Activated naive CD4-positive, alpha-beta T cell (primary cell): Measurements from ENCODE around the gene DNPEP.
"Not testable (repeated sequence)": the region's sequence is repeated elsewhere in the genome, so short reads cannot be mapped to it uniquely, and the experiment has no call there.

ENCODE experiments used
- DNase-seq, 4 experiments: peaks; one replicate each; lab custom pipeline; 2025; lab: John Stamatoyannopoulos, UW

The DNPEP gene

DNA sequence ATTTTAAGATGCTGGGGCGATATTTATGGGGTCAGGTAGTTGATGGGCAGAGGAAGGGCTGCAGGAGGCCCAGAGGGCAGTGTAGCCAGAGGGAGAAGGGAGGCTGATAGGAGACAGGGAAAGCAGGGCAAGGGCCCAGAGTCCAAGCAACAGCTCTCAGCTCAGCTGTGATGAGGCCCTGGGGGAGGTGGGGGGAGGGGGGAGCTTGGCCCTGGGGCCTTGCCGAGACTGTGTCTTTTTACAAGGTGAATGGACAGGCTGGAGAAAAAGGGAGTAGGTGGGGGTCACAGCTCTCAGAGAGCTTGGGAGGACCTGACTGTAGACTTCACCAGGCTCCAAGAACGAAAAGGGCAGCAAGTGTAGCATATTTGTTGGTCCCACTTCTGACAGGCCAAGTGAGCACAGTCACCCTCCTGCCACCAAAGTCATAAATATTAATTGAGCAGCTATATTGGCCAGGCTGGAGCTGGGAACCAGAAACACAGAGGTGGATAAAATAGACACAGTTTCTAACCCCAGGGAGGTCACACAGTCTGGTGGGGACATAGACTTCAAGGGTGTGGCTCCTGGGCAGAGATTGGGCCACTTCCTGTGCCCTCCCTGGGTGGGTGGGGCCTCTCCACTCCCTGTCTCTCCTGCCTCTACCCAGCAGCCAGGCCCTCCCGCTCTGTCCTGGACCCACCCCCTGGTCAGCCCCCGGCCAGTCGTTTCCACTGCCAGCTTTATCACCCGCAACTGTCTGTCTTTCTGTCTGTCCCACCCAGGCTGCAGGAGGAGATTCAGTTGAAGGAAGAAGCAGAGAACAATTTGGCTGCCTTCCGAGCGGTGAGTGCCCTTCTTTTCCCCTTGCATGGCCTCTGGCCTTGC, 31.9 kb upstream of the DNPEP start:
- DNase-seq: no peak

DNA sequence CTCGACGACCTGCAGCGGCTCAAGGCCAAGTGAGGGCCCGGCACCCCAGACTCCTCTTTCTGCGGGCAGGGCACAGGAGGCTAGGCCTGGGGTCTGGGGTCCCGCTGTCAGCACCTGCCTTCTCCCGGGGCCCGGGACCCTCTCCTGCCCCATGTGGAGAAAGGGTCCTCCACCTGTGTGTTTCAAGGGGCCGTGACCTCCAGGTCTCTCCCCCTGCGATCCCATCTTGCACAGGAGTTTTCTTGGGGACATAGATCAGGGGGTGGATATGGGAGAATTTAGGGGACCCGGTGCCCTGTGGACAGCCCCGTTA, 31.3 kb upstream of the DNPEP start:
- DNase-seq: no peak

DNA sequence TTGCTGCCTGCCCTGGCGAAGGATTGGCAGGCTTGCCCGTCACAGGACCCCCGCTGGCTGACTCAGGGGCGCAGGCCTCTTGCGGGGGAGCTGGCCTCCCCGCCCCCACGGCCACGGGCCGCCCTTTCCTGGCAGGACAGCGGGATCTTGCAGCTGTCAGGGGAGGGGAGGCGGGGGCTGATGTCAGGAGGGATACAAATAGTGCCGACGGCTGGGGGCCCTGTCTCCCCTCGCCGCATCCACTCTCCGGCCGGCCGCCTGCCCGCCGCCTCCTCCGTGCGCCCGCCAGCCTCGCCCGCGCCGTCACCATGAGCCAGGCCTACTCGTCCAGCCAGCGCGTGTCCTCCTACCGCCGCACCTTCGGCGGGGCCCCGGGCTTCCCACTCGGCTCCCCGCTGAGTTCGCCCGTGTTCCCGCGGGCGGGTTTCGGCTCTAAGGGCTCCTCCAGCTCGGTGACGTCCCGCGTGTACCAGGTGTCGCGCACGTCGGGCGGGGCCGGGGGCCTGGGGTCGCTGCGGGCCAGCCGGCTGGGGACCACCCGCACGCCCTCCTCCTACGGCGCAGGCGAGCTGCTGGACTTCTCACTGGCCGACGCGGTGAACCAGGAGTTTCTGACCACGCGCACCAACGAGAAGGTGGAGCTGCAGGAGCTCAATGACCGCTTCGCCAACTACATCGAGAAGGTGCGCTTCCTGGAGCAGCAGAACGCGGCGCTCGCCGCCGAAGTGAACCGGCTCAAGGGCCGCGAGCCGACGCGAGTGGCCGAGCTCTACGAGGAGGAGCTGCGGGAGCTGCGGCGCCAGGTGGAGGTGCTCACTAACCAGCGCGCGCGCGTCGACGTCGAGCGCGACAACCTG, 30.7 kb upstream of the DNPEP start, which contains the start of gene DES:
TSS of gene DES (plus strand) at position 223 of the 857 bp plus-strand sequence. CDS start at position 309, 86 bp downstream.
- no peak for DNase-seq

DNA sequence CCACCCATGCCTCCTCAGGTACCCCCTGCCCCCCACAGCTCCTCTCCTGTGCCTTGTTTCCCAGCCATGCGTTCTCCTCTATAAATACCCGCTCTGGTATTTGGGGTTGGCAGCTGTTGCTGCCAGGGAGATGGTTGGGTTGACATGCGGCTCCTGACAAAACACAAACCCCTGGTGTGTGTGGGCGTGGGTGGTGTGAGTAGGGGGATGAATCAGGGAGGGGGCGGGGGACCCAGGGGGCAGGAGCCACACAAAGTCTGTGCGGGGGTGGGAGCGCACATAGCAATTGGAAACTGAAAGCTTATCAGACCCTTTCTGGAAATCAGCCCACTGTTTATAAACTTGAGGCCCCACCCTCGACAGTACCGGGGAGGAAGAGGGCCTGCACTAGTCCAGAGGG, 29.7 kb upstream of the DNPEP start:
- no peak for DNase-seq

DNA sequence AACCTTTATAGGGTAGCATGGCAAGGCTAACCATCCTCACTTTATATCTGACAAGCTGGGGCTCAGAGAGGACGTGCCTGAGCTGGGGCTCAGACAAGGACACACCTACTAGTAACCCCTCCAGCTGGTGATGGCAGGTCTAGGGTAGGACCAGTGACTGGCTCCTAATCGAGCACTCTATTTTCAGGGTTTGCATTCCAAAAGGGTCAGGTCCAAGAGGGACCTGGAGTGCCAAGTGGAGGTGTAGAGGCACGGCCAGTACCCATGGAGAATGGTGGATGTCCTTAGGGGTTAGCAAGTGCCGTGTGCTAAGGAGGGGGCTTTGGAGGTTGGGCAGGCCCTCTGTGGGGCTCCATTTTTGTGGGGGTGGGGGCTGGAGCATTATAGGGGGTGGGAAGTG, 29.2 kb upstream of the DNPEP start:
- DNase-seq: no peak

DNA sequence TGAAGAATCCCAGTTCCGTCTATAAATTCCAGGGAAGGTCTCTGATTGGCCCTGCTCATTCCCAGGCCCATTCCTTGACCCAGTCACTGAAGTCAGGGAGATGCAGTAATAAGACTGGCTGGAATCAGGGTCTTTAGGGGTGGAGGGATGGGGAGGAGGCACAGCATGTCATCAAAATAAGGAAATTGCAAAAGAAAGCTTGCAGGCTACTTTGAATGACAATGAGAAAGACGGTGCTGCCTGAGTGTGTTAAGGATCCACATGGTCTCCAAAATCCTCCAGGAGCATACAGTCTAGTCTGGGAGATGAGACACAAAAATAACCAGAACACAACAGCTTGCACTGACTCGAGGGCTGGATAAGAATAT, 28.5 kb upstream of the DNPEP start:
- no peak for DNase-seq

DNA sequence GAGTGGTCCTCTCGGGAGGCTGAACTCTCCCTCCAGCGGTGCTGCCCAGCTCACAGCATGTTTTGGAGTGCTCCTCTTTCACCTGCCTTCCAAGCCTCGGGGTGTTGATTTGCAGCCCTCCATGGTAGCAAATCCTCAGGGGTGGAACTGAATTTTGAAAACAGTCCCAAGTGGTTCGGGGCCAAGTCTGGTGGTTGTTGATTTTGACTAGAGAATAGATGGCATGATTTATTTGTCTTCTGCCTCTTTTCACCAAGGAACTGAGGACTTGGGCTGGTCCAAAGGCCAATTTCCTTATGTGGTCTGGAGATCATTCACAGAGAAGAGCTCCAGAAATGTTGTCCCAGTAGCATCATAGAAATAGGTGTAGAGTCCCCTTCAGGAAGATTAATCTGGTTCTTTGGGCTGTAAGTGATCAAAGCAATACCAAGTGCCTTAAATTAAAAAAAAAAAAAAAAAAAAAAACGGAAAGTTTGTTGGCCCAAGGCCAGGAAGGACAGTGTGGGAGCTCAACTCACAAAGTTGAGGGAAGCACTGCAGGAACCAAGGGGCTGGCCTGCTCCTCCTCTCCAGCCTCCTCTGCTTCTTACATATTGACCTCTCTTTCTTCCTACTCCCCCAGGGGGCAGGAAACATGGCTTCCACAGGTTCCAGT, 28.0 kb upstream of the DNPEP start:
- DNase-seq: no peak

DNA sequence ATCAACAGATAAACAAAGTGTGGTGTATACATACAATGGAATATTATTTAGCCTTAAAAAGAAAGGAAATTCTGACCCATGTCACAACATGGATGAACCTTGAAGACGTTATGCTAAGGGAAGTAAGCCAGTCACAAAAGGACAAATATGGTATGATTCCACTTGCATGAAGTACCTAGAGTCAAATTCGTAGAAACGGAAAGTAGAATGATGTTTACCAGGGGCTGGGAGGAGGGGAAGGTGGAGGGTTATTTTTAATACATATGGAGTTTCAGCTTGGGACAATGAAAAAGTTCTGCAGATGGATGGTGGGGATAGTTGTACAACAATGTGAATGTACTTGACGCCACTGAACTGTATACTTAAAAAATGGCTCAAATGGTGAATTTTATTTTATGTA, 27.1 kb upstream of the DNPEP start:
- DNase-seq: no peak

DNA sequence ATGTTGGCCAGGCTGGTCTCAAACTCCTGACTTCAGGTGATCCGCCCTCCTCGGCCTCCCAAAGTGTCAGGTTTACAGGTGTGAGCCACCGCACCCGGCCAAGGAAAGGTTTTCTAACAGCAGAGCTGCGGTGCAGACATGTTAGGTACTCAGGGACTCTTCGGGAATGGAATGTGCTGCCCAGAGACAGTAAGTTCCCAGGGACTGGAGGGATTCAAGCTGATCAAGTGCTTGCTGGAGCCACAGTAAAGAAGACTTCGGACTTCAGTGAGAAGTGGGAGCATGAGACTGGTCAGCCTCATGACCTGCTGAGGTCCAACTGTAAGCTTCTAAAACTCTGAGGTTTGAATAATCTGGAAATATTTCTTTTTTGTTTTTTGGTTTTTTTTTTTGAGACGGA, 22.7 kb upstream of the DNPEP start:
- DNase-seq: no peak

DNA sequence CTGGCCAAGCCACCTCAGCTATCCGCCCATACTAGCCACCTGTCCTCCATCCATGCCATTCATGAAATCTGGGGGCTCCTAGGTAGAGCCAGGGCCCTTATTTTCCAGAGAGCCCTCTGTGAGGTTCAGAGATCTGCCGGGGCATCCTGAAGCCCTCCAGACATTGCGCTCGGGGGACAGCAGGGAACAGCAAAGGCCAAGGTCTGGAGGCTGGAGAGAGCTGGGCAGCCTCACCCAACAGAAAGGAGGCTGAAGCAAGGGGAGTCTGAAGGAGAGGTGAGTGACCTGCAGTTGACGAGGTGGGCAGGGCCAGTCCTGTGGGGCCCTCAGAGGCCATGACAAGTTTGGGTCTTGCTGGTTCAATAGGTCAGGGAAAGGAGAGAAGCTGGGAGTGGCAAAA, 21.9 kb upstream of the DNPEP start:
- DNase-seq: no peak

DNA sequence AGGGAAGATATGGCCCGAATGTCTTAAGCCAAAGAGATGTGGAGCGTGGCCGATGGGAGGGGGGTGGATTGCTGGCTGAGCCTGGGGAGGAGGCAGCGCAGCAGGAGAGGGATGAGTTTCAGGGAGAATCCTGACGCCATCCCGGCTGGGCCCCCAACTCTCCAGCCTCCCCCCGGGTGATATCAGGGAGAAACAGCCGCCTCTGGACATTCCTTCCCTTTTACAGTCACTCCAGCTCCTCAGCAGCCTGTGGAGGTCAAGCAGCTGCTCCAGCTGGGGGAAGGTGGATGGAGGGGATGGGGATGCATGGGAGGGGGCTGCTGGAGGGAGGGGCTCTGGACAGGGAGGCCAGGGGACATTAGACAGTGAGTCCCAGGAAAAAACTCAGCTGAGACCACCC, 20.9 kb upstream of the DNPEP start:
- no peak for DNase-seq

DNA sequence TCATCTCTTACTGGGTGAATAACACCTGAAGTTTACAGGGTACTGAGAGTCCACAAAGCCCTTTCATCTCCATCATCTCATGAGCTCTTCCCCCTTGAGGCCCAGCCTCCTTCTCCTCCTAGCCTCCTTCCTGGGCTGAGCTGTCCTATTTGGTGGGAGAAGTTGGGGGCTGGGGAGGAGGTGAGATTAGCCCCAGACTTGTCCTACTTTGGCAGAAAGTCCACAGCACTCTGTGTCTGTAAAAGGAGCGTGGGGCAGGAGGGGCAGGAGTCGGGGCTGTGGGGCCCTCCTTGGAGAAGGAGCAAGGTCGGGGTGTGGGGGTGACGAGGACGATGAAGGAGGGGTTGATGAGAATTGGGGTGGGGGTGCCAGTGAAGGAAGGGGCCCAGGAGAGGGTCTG, 20.5 kb upstream of the DNPEP start:
- DNase-seq: no peak

DNA sequence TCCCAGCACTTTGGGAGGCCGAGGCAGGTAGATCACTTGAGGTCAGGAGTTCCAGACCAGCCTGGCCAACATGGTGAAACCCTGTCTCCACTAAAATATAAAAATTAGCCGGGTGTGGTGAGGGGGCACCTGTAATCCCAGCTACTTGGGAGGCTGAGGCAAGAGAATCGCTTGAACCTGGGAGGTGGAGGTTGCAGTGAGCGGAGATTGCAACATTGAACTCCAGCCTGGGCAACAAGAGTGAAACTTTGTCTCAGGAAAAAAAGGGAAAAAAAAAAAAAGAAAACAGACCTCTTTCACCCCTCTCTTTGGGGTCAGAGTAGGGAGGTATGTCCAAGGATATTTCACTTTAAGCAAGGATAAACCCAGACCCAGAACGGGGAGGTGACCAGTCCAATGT, 19.6 kb upstream of the DNPEP start:
- DNase-seq: not testable (repeated sequence)

DNA sequence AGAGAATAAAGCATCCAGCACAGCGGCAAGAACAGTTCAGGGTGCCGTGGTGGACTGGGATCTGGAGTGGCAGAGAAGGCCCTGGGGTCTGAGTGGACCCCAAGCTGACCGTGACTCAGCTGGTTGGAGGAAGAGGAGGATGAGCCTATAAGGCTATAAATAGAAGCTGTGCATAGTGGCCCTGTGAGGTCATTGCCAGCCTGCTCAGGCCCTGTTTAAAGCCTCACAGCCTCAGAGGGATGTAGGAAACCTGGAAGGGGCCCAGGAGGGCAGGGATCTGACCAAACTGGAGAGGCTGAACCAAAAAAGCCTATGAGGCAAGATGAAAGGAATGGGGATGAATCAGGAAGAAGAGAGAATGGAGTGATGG, 19.1 kb upstream of the DNPEP start:
- no peak for DNase-seq

DNA sequence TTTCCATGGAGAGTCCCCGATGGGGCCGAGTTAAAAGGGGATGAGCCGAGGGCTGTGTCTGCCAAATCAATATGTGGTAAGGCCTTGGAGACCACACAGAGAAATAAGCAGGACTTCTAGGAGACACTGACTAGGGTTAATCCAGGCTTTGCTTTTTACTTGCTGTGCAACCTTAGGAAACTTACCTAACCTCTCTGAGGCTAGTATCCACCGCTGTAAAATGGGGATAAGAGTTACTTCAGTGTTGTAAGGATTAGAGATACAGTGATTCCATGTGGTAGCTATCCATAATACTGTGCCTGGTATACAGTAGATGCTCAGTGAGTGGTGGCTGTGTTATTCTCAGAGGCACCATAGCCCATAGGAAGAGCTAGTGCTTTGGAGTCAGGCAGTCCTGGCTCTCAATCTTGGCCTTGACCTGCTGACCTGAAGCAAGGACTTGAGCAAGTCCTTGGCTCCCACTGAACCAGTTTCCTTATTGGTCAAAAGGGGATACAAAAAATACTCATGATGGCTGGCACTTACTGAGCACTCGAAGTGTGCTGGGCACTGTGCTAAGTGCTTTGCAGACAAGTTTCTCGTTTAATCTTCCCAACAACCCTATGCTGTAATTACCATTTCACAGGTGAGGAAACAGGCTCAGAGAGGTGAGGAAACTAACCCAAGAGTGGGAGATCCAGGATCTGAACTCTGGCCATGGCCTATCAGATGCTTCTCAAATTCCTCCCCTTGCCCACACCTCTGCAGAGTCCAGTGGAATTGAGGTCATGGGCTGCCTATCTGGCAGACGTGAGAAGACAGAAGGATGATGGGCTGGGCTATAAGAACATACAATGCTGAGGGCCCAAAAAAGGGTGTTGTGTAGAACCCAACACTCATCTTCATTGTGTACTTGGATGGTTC, 18.5 kb upstream of the DNPEP start:
- DNase-seq: no peak

DNA sequence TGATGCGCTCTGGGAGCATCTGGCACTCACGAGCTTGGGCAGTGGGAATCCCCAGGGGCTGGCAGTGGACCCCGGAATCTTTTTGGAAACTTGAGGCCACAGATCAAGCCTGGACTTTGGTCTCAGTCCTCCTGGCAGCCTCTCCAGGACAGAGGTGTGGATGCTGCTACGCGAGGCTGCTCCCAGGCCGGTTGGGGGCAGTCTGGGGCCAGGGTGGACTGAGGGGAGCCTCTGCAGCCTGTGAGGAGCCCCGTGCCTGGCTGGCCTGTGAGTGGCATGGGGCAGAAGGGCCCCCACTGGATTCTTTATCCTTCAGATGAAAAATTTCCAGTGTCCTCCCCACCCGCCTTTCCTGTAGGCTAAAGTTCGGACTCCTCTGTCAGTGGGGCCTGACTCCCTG, 17.7 kb upstream of the DNPEP start:
- no peak for DNase-seq

DNA sequence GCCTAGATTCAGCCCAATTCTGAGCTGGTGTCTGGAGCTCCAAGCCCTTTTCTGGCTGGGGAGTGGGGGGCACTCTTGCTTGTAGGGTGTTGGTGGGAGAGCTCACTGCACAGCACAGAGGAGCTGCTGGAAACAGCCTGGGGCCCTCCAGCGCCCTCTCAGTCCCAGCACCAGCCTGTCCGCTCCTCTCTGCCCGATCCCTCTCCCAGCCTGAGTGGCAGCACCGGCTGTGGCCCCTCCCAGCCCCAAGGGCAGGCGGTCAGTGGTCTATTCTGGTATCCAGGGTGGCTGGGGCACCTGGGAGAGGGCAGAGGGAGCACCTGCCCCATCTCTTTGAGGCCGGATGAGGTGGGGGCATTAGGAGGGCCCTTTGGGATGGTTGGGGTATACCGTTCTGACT, 17.2 kb upstream of the DNPEP start:
- no peak for DNase-seq

DNA sequence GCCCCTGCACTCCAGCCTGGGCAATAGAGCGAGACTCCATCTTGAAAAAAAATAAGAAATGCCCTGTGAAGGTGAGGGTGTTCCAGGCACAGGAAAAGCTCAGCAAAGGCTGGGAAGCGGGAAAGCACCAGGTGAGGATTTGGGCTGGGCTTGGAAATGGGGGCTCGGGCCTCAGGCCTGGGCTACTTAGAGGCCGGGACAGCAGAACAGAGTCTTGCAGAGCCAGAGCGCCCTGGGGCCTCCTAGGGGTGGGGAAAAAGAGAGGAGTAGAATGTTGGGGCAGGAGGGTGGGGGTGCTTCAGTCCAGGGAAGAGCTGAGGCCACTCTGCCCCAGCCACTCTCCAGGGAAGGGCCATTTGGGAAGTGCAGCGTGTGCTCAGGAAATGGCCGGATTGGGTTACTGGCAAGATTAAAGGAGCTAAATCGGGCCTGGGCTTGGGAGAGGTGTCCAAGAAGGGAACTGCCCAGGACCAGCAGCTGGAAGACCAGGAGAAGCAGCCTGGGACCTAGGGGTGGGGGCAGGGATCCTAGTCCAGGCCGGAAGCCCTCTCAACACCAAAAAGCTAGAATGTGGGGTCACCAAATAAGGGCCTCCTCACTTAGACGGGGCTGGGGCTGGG, 16.7 kb upstream of the DNPEP start:
- no peak for DNase-seq

DNA sequence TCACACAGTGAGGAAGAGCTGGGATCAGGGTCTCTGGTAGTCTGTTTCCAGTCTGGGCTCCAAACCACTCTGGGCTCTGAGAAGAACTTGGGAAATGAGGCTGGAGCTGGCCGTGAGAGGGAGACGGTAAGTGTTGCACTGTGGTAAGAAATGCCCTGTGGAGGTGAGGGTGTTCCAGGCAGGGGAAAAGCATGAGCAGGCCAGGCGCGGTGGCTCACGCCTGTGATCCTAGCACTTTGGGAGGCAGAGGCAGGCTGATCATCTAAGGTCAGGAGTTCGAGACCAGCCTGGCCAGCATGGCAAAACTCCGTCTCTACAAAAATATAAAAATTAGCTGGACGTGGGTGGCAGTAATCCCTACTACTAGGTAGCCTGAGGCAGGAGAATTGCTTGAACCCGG, 16.1 kb upstream of the DNPEP start:
- no peak for DNase-seq

DNA sequence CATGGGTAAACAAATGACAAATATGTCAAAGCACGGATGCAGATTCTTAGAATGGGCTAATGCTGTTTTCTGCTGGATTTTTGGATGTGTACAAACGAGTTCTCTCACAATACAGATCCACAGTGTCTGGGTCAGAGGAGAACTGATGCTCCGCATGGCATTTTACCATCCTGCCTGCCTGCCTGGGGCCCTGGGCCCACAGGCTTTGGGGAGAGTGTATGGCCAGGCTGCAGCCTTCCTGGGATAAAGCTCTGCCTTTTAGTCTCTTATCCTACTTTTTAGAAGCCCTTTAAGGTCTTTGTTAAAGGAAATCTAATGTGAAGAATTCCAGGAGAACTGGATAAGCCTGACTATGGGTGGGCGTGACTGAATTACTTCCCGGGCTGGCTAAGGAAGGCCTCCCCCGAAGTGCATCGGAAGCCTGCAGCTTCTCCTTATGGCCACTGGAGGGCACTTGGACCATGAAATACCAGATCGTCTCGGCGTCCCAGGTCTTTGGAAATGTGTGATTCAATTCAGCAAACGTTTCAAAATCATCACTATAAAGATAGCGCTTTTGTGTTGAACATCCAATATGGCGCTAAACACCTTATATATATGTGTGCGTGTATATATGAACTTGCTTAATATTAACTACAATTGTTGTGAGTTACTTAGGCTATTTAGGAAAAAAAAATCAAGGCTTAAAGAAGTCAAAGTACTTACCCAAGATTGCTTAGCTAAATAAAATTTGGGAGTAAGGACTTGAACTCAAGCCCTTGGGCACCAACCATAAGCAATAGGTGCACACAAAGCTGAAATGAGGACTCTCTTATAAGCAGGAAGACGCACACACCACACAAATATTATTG, 15.2 kb upstream of the DNPEP start:
- peak in 2 of 4 experiments; percentile 40 to 41 for DNase-seq

DNA sequence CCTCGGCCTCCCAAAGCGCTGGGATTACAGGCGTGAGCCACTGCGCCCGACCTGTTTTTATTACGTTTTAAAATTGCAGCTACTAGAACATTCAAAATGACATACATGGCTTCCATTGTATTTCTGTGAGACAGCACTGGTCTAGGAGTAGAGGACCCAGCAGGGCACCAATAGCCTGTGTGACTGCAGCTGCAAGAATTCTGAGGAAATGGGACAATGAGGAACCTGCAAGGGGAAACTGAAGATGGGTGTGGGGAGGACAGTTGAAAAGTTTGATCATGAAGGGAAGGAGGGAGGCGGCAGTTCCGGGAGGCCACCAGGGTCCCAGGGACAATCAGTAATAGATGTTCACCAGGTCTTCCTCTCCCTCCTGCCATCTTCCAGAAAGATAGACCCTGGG, 13.9 kb upstream of the DNPEP start:
- DNase-seq: no peak
